Stimulated activated naive CD8-positive, alpha-beta T cell treated with anti-CD3 and anti-CD28 coated beads, Interleukin-15, amount 100 ng/mL, for 72 hours (primary cell): ENCODE results near the gene PLXNB3.

Experiments
- ATAC-seq: fragments of 150-1000 bp; cut with Tn5 transposase; 2 replicates; pipeline ENCODE4 v1.10.0; 2021; ENCODE audit warnings: mild to moderate bottlenecking, moderate library complexity
- DNase-seq, 2 donors: peaks; one replicate each; pipeline ENCODE4 v3.0.0; 2021 to 2022
- H3K27ac Mint-ChIP-seq, 2 donors: one replicate each; pipeline ENCODE4 v1.8.0; 2022; ENCODE audit warnings: mild to moderate bottlenecking in 2 of 2, mixed read lengths in 2 of 2, moderate library complexity in 2 of 2
- H3K27me3 Mint-ChIP-seq: one replicate; pipeline ENCODE4 v1.8.0; 2022; ENCODE audit warnings: mixed read lengths
- H3K4me1 Mint-ChIP-seq: one replicate; pipeline ENCODE4 v1.8.0; 2022; ENCODE audit warnings: mild to moderate bottlenecking, mixed read lengths
- H3K4me3 Mint-ChIP-seq, 2 donors: one replicate each; pipeline ENCODE4 v1.8.0; 2022; ENCODE audit warnings: mild to moderate bottlenecking in 2 of 2, mixed read lengths in 2 of 2, moderate library complexity in 1 of 2
- H3K9me3 Mint-ChIP-seq, 2 donors: one replicate each; pipeline ENCODE4 v1.8.0; 2022; ENCODE audit warnings: mixed read lengths in 2 of 2

PLXNB3 gene

GRCh38 chrX:153783378-153784013 is 19.4 kb downstream of the PLXNB3 start:
- H3K27ac Mint-ChIP-seq: no peak overlapping the region
- peaks cover 9% of the 10 kb centered on the region for H3K4me1 Mint-ChIP-seq
- no peak overlapping the region for H3K4me3 Mint-ChIP-seq
- no peaks in the 10 kb centered on the region for H3K9me3 Mint-ChIP-seq
- ATAC-seq (no peak), DNase-seq (no peak)
- peaks cover 12% of the 10 kb centered on the region for H3K27me3 Mint-ChIP-seq

GRCh38 chrX:153784325-153784967 is 20.4 kb downstream of the PLXNB3 start:
- ATAC-seq (no peak), DNase-seq (no peak)
- H3K27ac Mint-ChIP-seq: no peak overlapping the region
- H3K27me3 Mint-ChIP-seq: peaks cover 12% of the 10 kb centered on the region
- peaks cover 9% of the 10 kb centered on the region for H3K4me1 Mint-ChIP-seq
- H3K9me3 Mint-ChIP-seq: no peaks in the 10 kb centered on the region
- H3K4me3 Mint-ChIP-seq: no peak overlapping the region

- ATAC-seq: no peak
- no peaks in the 10 kb centered on the region for H3K9me3 Mint-ChIP-seq
- H3K4me3 Mint-ChIP-seq: no peak overlapping the region
- DNase-seq: no peak
- no peaks in the 10 kb centered on the region for H3K4me1 Mint-ChIP-seq
- H3K27me3 Mint-ChIP-seq: no peaks in the 10 kb centered on the region
- no peak overlapping the region for H3K27ac Mint-ChIP-seq
Measured at GRCh38 chrX:153786669-153787068, 22.6 kb downstream of the PLXNB3 start.

- no peak for DNase-seq
- Mint-ChIP-seq H3K4me3 (no peak overlapping the region), H3K9me3 (no peaks in the 10 kb centered on the region), H3K4me1 (peaks cover 11% of the 10 kb centered on the region), H3K27ac (no peak overlapping the region), H3K27me3 (no peaks in the 10 kb centered on the region)
- ATAC-seq: no peak
Measured at GRCh38 chrX:153789654-153790053, 25.6 kb downstream of the PLXNB3 start.

- H3K27ac Mint-ChIP-seq: no peak overlapping the region
- H3K27me3 Mint-ChIP-seq: no peaks in the 10 kb centered on the region
- DNase-seq: no peak
- ATAC-seq: no peak
- peaks cover 23% of the 10 kb centered on the region for H3K4me1 Mint-ChIP-seq
- H3K9me3 Mint-ChIP-seq: no peaks in the 10 kb centered on the region
- H3K4me3 Mint-ChIP-seq: no peak overlapping the region
Measured at GRCh38 chrX:153791104-153791852, 27.2 kb downstream of the PLXNB3 start.

- DNase-seq (no peak), ATAC-seq (no peak)
- Mint-ChIP-seq H3K4me3 (no peak overlapping the region), H3K9me3 (no peaks in the 10 kb centered on the region), H3K27me3 (no peaks in the 10 kb centered on the region), H3K27ac (no peak overlapping the region), H3K4me1 (peaks cover 32% of the 10 kb centered on the region)
Measured at GRCh38 chrX:153792368-153792767, 28.3 kb downstream of the PLXNB3 start.

GRCh38 chrX:153793291-153793690 is 29.2 kb downstream of the PLXNB3 start:
- Mint-ChIP-seq H3K27me3 (no peaks in the 10 kb centered on the region), H3K9me3 (no peaks in the 10 kb centered on the region), H3K27ac (peak overlapping the region; percentile 82 to 97), H3K4me3 (peak overlapping the region; percentile 94 to 99), H3K4me1 (peaks cover 35% of the 10 kb centered on the region)
- ATAC-seq (no peak), DNase-seq (no peak)

GRCh38 chrX:153794018-153794896 is 30.2 kb downstream of the PLXNB3 start, which contains the start of the genes IDH3G and SSR4:
Gene IDH3G, minus strand, starts transcription at chrX:153794375. Its CDS starts 49 bp downstream, at chrX:153794326.
Gene SSR4, plus strand, starts transcription at chrX:153794668. Its CDS starts 20 bp downstream, at chrX:153794688.
- Mint-ChIP-seq H3K4me1 (peaks cover 37% of the 10 kb centered on the region), H3K4me3 (peak within 1 kb of the TSS; percentile 94 to 99), H3K9me3 (no peaks in the 10 kb centered on the region), H3K27me3 (no peaks in the 10 kb centered on the region), H3K27ac (peak within 1 kb of the TSS; percentile 96 to 97)
- ATAC-seq (peak; percentile 96), DNase-seq (peak; percentile 93 to 96)

- Mint-ChIP-seq H3K4me1 (peaks cover 37% of the 10 kb centered on the region), H3K27me3 (no peaks in the 10 kb centered on the region), H3K4me3 (peak overlapping the region; percentile 94 to 99), H3K9me3 (no peaks in the 10 kb centered on the region), H3K27ac (peak overlapping the region; percentile 87 to 94)
- peak; percentile 22 for ATAC-seq
- peak; percentile 15 to 28 for DNase-seq
Measured at GRCh38 chrX:153794897-153795816, 31.1 kb downstream of the PLXNB3 start.

GRCh38 chrX:153797415-153798015 is 33.5 kb downstream of the PLXNB3 start:
- Mint-ChIP-seq H3K27ac (no peak overlapping the region), H3K4me3 (no peak overlapping the region), H3K27me3 (no peaks in the 10 kb centered on the region), H3K9me3 (no peaks in the 10 kb centered on the region), H3K4me1 (peaks cover 37% of the 10 kb centered on the region)
- ATAC-seq: no peak
- DNase-seq: no peak

- no peak overlapping the region for H3K4me3 Mint-ChIP-seq
Measured at GRCh38 chrX:153799326-153799725, 35.3 kb downstream of the PLXNB3 start.

GRCh38 chrX:153800177-153800722 is 36.2 kb downstream of the PLXNB3 start:
- H3K9me3 Mint-ChIP-seq: no peaks in the 10 kb centered on the region
- H3K4me3 Mint-ChIP-seq: no peak overlapping the region
- ATAC-seq (peak; percentile 3), DNase-seq (no peak)
- H3K27me3 Mint-ChIP-seq: no peaks in the 10 kb centered on the region
- peaks cover 27% of the 10 kb centered on the region for H3K4me1 Mint-ChIP-seq
- no peak overlapping the region for H3K27ac Mint-ChIP-seq

More at GRCh38 chrX:153799326-153799725, 35.3 kb downstream of the PLXNB3 start:
- Mint-ChIP-seq H3K27me3 (no peaks in the 10 kb centered on the region), H3K4me1 (peaks cover 32% of the 10 kb centered on the region), H3K27ac (no peak overlapping the region), H3K9me3 (no peaks in the 10 kb centered on the region)
- no peak for DNase-seq
- ATAC-seq: no peak

- H3K4me1 Mint-ChIP-seq: peaks cover 25% of the 10 kb centered on the region
- no peak overlapping the region for H3K27ac Mint-ChIP-seq
- H3K9me3 Mint-ChIP-seq: no peaks in the 10 kb centered on the region
- DNase-seq (no peak), ATAC-seq (no peak)
- H3K4me3 Mint-ChIP-seq: no peak overlapping the region
- H3K27me3 Mint-ChIP-seq: no peaks in the 10 kb centered on the region
Measured at GRCh38 chrX:153800746-153801145, 36.7 kb downstream of the PLXNB3 start.

GRCh38 chrX:153801669-153802068 is 37.6 kb downstream of the PLXNB3 start:
- H3K27ac Mint-ChIP-seq: no peak overlapping the region
- DNase-seq: no peak
- ATAC-seq: no peak

More at GRCh38 chrX:153801669-153802068, 37.6 kb downstream of the PLXNB3 start:
- no peaks in the 10 kb centered on the region for H3K27me3 Mint-ChIP-seq
- no peak overlapping the region for H3K4me3 Mint-ChIP-seq
- H3K4me1 Mint-ChIP-seq: peaks cover 16% of the 10 kb centered on the region
- no peaks in the 10 kb centered on the region for H3K9me3 Mint-ChIP-seq
